NT2/D1 (cell line): ENCODE measurements around the gene PPP4R2.

Experiments
- DNase-seq: peaks from one replicate; pipeline ENCODE4 v3.0.0-alpha.2; 2011; ENCODE audit warnings: low read depth, low spot score
- H3K27me3 ChIP-seq: 2 replicates; pipeline ENCODE4 v1.6.0; 2011; ENCODE audit warnings: mild to moderate bottlenecking; ENCODE audit not compliant: insufficient read length, insufficient read depth
- H3K36me3 ChIP-seq: 2 replicates; pipeline ENCODE4 v1.6.1; 2011; ENCODE audit warnings: mild to moderate bottlenecking, low read length, mixed read lengths; ENCODE audit not compliant: insufficient read depth, insufficient read length
- H3K4me1 ChIP-seq: 2 replicates; pipeline ENCODE4 v1.5.1; 2011; ENCODE audit not compliant: insufficient read depth, insufficient read length
- H3K4me3 ChIP-seq: 2 replicates; pipeline ENCODE4 v1.5.1; 2011; ENCODE audit warnings: low read depth; ENCODE audit not compliant: insufficient read length
- H3K9ac ChIP-seq: 2 replicates; pipeline ENCODE4 v1.6.0; 2011; ENCODE audit warnings: low read depth; ENCODE audit not compliant: insufficient read length
- H3K9me3 ChIP-seq: 2 replicates; pipeline ENCODE4 v1.5.1; 2011; ENCODE audit warnings: mild to moderate bottlenecking, low read length; ENCODE audit not compliant: insufficient read depth
- SUZ12 ChIP-seq: IDR thresholded peaks from 2 replicates; pipeline ENCODE4 v1.6.1; 2011; ENCODE audit not compliant: insufficient read length, insufficient read depth; ENCODE audit errors: extremely low read depth
- YY1 ChIP-seq: IDR thresholded peaks from 2 replicates; pipeline ENCODE4 v1.6.1; 2011; ENCODE audit not compliant: insufficient read length, insufficient read depth
- ZNF274 ChIP-seq: IDR thresholded peaks from 2 replicates; pipeline ENCODE4 v1.6.1; 2011; ENCODE audit warnings: mild to moderate bottlenecking, low read depth, low read length

PPP4R2 gene

DNA sequence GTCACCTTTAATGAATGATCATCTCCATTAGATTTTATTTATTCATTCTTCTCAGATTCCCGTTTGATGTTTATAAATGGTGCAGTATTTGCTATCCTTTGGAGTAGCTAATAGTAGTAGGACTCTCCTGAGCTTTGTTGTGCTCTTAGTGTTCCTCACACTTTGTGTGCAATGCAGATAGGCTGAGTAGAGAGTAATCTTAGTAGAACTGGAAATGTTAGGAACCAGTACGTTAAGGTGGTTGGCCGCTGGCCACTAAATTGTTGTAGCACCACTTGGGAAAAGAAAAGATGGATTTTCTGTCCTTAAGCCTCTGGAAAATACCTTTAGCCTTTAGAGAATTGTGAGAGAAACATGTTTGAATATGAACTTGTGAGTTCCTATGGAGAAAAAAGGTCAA is 44.9 kb downstream of the PPP4R2 start:
- Histone ChIP-seq H3K27me3 (no peaks in the 10 kb centered on the region), H3K4me1 (no peaks in the 10 kb centered on the region), H3K9ac (no peak overlapping the region), H3K4me3 (no peak overlapping the region), H3K9me3 (no peaks in the 10 kb centered on the region), H3K36me3 (no peaks in the 10 kb centered on the region)
- no peak for TF ChIP-seq YY1
- no peak for TF ChIP-seq ZNF274
- no peak for TF ChIP-seq SUZ12
- no peak for DNase-seq

DNA sequence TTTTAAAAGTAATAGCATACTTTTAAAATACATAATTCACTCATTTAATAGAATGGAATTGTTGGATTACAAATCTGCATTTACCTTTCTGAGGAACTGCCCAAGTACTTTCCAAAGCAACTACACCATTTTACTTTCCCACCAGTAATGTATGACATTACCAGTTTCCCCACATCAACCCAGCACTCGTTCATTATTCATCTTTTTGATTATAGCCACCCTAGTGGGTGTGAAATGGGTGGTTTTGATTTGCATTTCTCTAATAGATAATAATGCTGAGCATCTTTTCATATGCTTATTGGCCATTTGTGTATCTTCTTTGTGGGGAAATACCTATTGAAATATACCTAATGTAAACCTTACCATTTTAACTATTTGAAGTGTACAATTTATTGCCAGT is 46.8 kb downstream of the PPP4R2 start:
- Histone ChIP-seq H3K4me1 (no peaks in the 10 kb centered on the region), H3K27me3 (no peaks in the 10 kb centered on the region)
- TF ChIP-seq YY1 (no peak), SUZ12 (no peak), ZNF274 (no peak)

DNA sequence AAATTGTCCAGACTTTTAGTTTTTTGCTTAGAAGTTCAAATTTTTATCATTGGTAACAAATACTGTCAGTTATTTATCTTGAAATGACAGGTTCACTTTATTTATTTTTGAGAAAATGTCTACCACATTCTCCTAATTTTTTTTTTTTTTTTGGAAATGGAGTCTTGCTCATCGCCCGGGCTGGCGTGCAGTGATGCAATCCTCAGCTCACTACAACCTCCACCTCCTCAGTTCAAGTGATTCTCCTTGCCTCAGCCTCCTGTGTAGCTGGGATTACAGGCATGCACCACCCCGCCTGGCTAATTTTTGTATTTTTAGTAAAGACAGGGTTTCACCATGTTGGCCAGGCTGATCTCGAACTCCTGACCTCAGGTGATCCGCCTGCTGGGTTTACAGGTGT is 48.8 kb downstream of the PPP4R2 start:
- no peak overlapping the region for H3K9ac ChIP-seq
- H3K27me3 ChIP-seq, result no peaks in the 10 kb centered on the region
- TF ChIP-seq YY1 (no peak), ZNF274 (no peak), SUZ12 (no peak)
- H3K36me3 ChIP-seq, result peaks cover 24% of the 10 kb centered on the region
- no peak for DNase-seq
- H3K4me3 ChIP-seq, result no peak overlapping the region
- no peaks in the 10 kb centered on the region for H3K4me1 ChIP-seq
- H3K9me3 ChIP-seq, result no peaks in the 10 kb centered on the region

More for the DNA sequence above, 46.8 kb downstream of the PPP4R2 start:
- no peak for DNase-seq
- H3K9me3 ChIP-seq, result no peaks in the 10 kb centered on the region
- H3K4me3 ChIP-seq, result no peak overlapping the region
- H3K9ac ChIP-seq, result no peak overlapping the region
- H3K36me3 ChIP-seq, result peaks cover 11% of the 10 kb centered on the region

DNA sequence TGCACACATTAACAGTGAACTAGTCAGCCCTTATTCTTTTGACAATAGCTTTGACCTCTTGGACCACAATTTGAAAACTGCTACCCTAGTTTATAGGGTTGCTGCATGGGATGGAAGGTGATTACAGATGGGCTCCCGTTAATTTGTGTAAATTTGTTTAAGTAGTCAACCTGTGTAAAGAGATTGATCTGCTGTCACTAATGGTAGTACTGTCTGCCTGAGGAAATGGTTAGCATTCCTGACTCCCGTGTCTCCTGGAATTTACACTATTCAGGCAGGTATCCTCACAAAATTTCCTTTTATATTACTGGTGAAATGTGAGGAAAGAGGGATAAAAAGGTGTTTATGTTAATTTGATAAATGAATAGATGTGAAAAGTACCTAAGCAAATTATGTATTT is 49.6 kb downstream of the PPP4R2 start:
- peaks cover 29% of the 10 kb centered on the region for H3K36me3 ChIP-seq
- DNase-seq, result no peak

DNA sequence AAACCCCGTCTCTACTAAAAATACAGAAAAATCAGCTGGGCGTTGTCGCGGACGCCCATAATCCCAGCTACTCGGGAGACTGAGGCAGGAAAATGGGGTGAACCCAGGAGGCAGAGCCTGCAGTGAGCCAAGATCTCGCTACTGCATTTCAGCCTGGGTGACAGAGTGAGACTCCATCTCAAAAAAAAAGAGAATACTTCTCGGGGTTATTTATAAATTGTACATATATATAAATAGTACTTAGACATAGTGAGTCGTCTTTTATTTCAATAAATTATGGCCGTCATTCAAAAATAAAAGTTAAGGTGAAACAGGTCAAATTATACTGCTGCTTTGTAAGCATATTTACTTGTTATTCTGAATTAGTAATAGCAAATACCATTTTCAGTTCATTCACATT is 52.7 kb downstream of the PPP4R2 start:
- Histone ChIP-seq H3K9me3 (no peaks in the 10 kb centered on the region), H3K4me1 (no peaks in the 10 kb centered on the region), H3K4me3 (no peak overlapping the region), H3K9ac (no peak overlapping the region), H3K36me3 (peaks cover 29% of the 10 kb centered on the region), H3K27me3 (no peaks in the 10 kb centered on the region)
- TF ChIP-seq YY1 (no peak), ZNF274 (no peak), SUZ12 (no peak)
- no peak for DNase-seq

More for the DNA sequence above, 49.6 kb downstream of the PPP4R2 start:
- H3K27me3 ChIP-seq, result no peaks in the 10 kb centered on the region
- no peak overlapping the region for H3K9ac ChIP-seq
- H3K4me3 ChIP-seq, result no peak overlapping the region
- no peaks in the 10 kb centered on the region for H3K4me1 ChIP-seq
- TF ChIP-seq ZNF274 (no peak), YY1 (no peak)
- H3K9me3 ChIP-seq, result no peaks in the 10 kb centered on the region

DNA sequence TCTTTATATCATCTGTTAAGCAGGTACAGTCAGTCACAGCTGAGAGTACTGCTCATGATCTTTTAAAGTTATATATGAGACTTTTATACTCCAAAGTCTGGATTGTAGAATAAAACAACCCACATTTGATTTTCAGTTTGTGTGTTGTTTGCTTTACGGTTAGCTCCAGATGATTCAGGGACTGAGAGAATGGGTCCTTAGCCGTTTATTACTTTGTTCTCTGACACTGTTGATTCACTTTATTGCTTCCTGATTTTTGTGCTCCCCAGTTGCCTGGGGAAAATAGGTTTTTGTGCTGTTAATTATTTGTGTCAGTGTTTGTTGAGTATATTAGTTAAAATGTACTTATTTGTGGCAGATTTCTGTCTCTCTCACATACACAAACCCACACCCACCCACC is 56.2 kb downstream of the PPP4R2 start:
- no peaks in the 10 kb centered on the region for H3K9me3 ChIP-seq
- H3K4me1 ChIP-seq, result no peaks in the 10 kb centered on the region
- no peak for DNase-seq
- H3K27me3 ChIP-seq, result no peaks in the 10 kb centered on the region
- H3K36me3 ChIP-seq, result peaks cover 21% of the 10 kb centered on the region
- H3K4me3 ChIP-seq, result no peak overlapping the region
- no peak for TF ChIP-seq ZNF274
- TF ChIP-seq YY1, result no peak
- TF ChIP-seq SUZ12, result no peak
- H3K9ac ChIP-seq, result no peak overlapping the region

DNA sequence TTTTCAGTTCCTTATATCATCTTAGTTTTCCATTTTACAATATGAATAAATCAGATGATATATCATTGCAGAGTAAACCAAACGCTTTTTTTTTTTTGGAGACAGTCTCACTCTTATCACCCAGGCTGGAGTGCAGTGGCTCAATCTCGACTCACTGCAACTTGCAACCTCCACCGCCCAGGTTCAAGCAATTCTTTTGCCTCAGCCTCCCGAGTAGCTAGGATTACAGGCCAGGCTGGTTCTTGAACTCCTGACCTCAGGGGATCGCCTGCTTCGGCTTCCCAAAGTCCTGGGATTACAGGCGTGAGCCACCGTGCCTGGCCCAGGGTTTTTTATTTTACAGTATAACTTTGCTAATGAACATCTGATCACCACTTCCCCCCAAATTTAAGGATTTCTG is 59.0 kb downstream of the PPP4R2 start:
- Histone ChIP-seq H3K9ac (no peak overlapping the region), H3K9me3 (no peaks in the 10 kb centered on the region), H3K4me1 (no peaks in the 10 kb centered on the region), H3K4me3 (no peak overlapping the region), H3K27me3 (no peaks in the 10 kb centered on the region), H3K36me3 (peaks cover 11% of the 10 kb centered on the region)
- TF ChIP-seq ZNF274 (no peak), SUZ12 (no peak)
- no peak for DNase-seq
